Measurements from ENCODE around the gene MRPS22. TPM values are rescaled to one million over a fixed set of nuclear protein-coding genes. Genes with fewer than 3 reads are reported as not detected.

MRPS22 gene
- total and polyA plus RNA-seq, 8 donors: 9.6 to 75.8 (median 43.7) TPM

DNA sequence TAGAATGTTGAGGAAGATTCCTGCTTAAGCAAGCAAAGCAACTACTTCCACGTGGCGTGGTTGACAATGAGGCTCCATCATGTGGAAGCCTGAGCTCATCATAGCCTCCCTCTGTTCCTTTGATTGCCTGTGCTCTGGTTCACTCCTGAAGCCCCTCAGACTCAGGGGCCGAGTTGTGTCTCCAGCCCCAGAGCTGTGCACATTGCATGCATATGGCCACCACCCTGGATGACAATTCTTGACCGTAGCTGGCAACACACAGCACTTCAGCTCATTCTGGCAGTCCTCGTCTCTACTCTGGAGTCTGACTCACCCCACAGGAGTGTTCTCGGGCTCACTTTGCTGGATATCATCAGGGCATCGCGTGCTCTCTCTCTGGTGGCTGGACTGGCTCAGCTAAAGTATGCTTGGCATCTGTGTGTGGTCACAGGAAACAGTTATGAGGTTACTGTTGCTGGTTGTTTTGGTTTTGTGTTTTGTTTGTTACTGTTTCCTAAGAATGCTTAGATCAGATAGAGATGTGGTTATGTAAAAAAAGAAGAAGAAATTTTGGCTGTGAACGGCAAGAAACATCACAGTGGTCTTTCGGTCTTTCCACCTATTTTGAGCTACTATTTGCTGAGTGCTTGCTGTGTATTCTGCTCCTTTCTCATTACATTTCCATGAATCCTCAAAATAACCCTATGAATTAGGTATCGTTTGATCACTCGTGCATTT, 41.6 kb upstream of the MRPS22 start:
- WGBS, 5 donors: 69 to 80% (median 77%) methylated on average over 11 to 12 of the region's 12 CpGs
- DNase-seq: no peak

DNA sequence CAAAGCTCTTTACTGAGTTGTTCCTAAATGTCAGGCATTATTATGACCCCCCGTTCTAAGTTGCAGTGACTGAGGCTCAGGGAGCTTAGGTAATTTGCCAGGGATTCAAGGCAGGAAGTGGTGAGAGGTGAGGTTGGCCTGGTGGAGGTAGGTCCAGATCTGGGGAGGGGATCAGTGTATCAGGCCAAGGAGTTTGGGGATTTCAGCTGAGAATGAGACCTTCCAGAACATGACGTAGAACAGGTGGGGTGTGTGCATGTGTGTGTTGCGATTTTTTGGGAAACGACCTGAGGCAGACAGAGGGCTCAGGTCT, 41.1 kb upstream of the MRPS22 start:
- no peak overlapping the region for H3K27ac ChIP-seq
- WGBS, 5 donors: 76 to 91% (median 89%) methylated on average over 4 of the region's 4 CpGs
- TF ChIP-seq, protein P1, sequence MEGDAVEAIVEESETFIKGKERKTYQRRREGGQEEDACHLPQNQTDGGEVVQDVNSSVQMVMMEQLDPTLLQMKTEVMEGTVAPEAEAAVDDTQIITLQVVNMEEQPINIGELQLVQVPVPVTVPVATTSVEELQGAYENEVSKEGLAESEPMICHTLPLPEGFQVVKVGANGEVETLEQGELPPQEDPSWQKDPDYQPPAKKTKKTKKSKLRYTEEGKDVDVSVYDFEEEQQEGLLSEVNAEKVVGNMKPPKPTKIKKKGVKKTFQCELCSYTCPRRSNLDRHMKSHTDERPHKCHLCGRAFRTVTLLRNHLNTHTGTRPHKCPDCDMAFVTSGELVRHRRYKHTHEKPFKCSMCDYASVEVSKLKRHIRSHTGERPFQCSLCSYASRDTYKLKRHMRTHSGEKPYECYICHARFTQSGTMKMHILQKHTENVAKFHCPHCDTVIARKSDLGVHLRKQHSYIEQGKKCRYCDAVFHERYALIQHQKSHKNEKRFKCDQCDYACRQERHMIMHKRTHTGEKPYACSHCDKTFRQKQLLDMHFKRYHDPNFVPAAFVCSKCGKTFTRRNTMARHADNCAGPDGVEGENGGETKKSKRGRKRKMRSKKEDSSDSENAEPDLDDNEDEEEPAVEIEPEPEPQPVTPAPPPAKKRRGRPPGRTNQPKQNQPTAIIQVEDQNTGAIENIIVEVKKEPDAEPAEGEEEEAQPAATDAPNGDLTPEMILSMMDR (IDR thresholded peaks at IDR 0.05): no peak
- TF ChIP-seq POLR2AphosphoS5 (IDR thresholded peaks at IDR 0.05): no peak
- no peak for TF ChIP-seq EP300 (IDR thresholded peaks at IDR 0.05)
- TF ChIP-seq POLR2A (IDR thresholded peaks at IDR 0.05): no peak

More for the DNA sequence above, 41.6 kb upstream of the MRPS22 start:
- H3K4me1 ChIP-seq: no peaks in the 10 kb centered on the region
- H3K27me3 ChIP-seq: no peaks in the 10 kb centered on the region
- no peaks in the 10 kb centered on the region for H3K36me3 ChIP-seq
- TF ChIP-seq EP300 (IDR thresholded peaks at IDR 0.05) (no peak), POLR2A (IDR thresholded peaks at IDR 0.05) (no peak), POLR2AphosphoS5 (IDR thresholded peaks at IDR 0.05) (no peak)
- TF ChIP-seq, protein P1 (IDR thresholded peaks at IDR 0.05): no peak
- H3K4me3 ChIP-seq: no peak overlapping the region
- intact Hi-C loops (cut with DNase I; ENCODE audit: low total_unique reads): no loop called here
- H3K27ac ChIP-seq: no peak overlapping the region
- H3K9me3 ChIP-seq: no peaks in the 10 kb centered on the region

DNA sequence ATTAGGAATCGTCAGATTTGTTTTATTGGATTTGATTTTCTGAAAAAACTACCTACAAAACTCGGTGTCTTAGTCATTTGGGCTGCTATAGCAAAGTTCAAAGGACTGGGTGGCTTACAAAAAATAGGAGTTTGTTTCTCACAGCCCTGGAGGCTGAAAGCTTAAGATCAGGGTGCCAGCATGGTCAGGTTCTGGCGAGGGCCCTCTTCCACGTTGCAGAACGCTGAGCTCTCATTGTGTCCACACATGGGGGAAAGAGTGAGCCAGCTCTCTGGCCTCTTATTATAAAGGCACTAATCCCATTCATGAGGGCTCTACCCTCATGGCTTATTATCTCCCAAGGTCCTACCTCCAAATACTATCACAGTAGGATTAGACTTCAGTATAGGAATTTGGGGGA, 40.6 kb upstream of the MRPS22 start:
- 89 to 93% (median 90%) methylated on average over 5 of the region's 5 CpGs for WGBS, 5 donors
- Histone ChIP-seq H3K27me3 (no peaks in the 10 kb centered on the region), H3K27ac (no peak overlapping the region), H3K9me3 (no peaks in the 10 kb centered on the region), H3K4me1 (no peaks in the 10 kb centered on the region), H3K36me3 (no peaks in the 10 kb centered on the region), H3K4me3 (no peak overlapping the region)
- TF ChIP-seq POLR2A (IDR thresholded peaks at IDR 0.05) (no peak), EP300 (IDR thresholded peaks at IDR 0.05) (no peak), POLR2AphosphoS5 (IDR thresholded peaks at IDR 0.05) (no peak)
- TF ChIP-seq, protein P1 (IDR thresholded peaks at IDR 0.05): no peak
- intact Hi-C loops (cut with DNase I; ENCODE audit: low total_unique reads): no loop called here
- DNase-seq: no peak

More for the DNA sequence above, 41.1 kb upstream of the MRPS22 start:
- H3K27me3 ChIP-seq: no peaks in the 10 kb centered on the region
- H3K4me3 ChIP-seq: no peak overlapping the region
- H3K9me3 ChIP-seq: no peaks in the 10 kb centered on the region
- DNase-seq: no peak
- no peaks in the 10 kb centered on the region for H3K36me3 ChIP-seq
- H3K4me1 ChIP-seq: no peaks in the 10 kb centered on the region
- intact Hi-C loops (cut with DNase I; ENCODE audit: low total_unique reads): no loop called here

DNA sequence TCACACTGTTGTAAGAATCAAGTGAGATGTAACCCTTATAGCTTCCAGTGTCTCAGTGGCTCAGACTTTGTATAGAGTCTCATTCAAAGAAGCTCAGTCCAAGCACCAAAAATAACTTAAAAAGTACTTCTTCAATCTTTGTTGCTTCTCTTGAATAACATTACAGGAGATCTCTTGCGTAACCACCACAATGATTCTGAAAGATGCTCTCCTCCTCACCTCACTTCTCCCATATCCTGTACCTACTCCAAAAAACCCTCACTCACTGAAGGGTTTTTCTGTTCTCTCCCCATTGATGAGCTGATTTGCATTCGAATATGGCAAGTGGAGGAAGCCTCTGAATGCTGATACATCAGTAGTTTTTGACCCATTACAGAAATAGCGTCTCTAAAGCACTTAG, 39.4 kb upstream of the MRPS22 start:
- Histone ChIP-seq H3K9me3 (no peaks in the 10 kb centered on the region), H3K4me3 (no peak overlapping the region), H3K27me3 (no peaks in the 10 kb centered on the region), H3K4me1 (no peaks in the 10 kb centered on the region), H3K27ac (no peak overlapping the region), H3K36me3 (no peaks in the 10 kb centered on the region)
- 77 to 85% (median 80%) methylated on average over 3 of the region's 3 CpGs for WGBS, 5 donors
- no peak for TF ChIP-seq POLR2A (IDR thresholded peaks at IDR 0.05)
- TF ChIP-seq EP300 (IDR thresholded peaks at IDR 0.05): no peak
- no peak for TF ChIP-seq POLR2AphosphoS5 (IDR thresholded peaks at IDR 0.05)
- TF ChIP-seq, protein P1 (IDR thresholded peaks at IDR 0.05): no peak
- intact Hi-C loops (cut with DNase I; ENCODE audit: low total_unique reads): no loop called here
- no peak for DNase-seq

All from stomach (tissue), 9 donors.